NCI-H510A (cell line): ENCODE data around the gene PLLP.
"Not testable (repeated sequence)": the region's sequence is repeated elsewhere in the genome, so short reads cannot be mapped to it uniquely, and the experiment has no call there.

Experiments used
- DNase-seq: peaks from one replicate; lab custom pipeline; 2025; lab: John Stamatoyannopoulos, UW

The PLLP gene

DNA sequence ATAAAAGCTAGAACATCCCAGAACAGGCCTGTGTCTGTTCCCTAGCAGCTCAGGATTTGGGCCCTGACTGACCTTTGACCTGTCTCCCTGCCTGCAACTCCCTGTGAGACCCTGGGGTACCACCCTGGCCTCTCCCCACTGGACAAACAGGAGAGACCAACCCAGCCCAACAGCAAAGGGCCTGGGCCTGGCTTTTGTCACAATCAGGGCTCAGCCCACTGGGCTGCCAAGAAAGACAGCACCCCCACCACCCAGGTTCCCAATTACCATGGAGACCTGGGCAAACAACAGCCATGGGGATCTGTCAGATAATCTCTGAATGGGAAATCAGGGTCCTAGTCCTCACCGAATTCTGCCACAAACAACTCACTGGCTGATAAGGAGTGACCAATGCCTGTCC lies 11.1 kb downstream of the PLLP start:
- no peak for DNase-seq

- DNase-seq, result no peak
Measured at GRCh38 chr16:57271867-57272495, 12.5 kb downstream of the PLLP start.

DNA sequence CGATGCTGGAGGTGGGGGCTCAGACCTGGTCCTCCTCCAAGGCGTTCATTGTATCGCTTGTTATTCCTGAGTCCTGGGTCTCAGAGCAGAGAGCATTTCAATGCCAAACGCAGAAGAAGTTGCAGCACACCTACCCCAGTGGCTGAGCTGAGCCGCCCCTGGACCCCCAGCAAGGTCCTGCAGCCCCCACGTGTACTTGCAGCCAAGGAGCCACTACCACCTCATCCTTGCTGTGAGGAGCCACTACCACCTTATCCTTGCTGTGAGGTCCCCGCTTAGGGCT lies 13.5 kb downstream of the PLLP start:
- no peak for DNase-seq

DNA sequence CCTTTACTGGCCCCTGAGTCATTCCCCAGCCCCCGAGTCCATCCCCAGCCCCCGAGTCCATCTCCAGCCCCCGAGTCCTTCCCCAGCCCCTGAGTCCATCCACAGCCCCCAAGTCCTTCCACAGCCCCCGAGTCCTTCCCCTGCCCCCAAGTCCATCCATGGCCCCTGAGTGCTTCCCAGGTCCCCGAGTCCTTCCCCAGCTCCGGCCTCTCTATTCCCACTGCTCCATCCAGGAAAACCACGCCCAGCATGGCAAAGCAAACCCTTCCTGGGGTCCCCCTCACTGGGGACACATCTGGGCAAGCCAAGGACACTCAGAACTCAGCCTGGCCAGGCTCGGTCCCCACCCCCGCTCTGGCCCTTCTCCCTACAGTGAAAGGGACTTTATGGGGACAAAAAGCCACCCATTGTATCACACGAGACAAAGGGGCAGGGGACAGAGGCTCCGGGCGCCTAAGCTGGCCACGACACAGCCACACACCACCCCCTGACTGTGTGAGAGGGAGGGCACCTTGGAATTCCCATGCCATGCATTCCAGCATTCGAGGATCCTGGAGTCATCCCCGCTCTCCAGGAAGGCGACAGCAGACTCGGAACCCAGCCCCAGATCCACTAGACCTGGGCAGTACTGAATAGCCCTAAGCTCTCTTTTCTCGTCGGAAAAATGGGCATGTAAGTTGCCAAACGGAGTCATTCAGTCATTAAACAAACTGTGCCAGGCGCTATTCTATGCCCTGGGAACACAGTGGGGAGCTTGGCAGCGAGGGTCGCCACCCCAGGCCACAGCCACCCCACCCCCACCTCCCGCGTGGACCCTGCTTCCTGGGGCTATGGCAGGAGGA lies 14.0 kb downstream of the PLLP start:
- no peak for DNase-seq

DNA sequence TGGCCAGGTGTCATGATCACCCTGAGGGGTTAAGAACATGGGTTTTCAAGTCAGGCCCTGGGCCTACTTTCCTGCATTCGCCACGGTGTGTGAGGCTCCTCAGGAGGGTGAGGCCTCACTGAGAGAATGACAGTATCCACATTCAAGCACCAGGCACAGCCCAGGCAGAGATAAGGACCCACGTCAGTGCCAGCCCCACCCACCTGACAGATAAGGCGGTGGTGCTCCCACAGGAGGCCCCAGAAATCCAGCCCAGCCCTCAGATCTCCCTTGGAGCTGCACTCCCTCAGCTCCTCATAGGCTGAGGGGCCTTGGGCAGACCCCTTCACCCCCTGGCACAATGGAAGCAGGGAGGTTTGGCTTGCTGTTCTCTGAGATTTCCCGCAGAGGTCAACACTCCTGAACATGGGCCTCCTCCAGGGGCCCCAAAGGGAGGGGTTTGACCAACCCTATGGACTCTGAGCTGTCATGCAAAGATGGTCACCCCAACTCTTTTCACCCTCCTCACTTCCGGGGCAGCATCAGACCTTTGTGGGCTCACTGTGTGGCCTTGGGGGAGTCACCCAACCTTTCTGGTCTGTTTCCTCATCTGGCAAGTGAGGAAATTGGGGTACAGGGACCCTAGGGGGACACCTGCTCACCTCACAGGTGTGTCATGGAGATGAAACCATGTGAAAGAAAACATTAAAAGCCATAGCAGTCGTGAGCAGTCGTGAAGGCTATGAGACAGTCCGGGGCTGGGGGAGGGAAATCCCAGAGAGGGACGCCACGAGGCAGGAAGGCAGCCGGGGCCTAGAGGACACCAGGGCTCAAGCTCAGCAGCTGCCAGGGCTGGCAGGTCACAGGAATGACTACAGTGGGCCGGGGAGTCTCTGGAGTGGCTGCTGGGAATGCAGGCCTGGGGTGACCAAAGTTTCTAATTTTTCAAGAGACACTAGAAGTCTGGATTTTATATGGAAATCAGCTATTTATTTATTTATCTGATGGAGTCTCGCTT lies 15.4 kb downstream of the PLLP start:
- no peak for DNase-seq

DNA sequence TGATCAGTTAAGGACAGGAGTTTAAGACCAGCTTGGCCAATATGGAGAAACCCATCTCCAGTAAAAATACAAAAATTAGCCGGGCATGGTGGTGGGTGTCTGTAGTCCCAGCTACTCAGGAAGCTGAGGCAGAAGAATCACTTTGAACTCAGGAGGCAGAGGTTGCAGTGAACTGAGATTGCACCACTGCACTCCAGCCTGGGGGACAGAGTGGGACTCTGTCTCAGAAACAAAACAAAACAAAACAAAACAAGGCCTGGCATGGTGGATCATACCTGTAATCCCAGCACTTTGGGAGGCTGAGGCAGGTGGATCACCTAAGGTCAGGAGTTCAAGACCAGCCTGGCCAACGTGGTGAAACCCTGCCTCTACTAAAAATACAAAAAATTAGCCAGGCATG lies 17.1 kb downstream of the PLLP start:
- not testable (repeated sequence) for DNase-seq

DNA sequence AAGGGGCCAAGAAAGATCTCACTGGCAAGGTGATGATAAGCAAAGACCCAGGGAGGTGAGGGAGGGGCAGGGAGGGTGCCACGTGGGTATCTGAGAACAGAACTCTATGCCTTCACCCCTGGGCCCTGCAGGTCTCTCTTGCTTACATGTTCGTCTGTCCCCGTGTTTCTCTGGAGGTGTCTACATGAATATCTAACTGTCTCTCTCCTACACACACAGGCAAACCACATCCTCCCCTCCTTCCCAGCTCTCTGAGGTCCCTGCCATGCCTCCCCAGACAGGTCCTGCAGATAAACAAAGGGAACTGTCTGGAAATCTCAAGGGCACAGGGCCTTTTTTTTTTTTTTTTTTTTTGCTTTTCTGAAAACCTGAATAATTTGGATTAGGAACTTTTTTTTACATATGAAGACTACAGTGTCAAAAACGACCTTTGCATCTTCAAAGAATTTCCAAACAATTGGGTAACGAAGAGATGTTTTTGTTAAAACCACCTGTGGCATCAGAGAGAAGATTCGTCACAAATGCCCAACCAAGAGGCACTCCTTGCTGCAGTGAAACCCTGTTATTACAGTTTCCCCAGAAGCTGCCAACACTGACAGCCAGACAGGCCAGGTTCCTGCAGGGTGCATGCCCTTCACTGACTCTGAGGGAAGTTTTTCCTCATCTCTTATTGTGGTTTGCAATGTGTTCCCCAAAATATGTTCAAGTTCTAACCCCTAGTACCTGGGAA lies 17.8 kb downstream of the PLLP start:
- DNase-seq, result no peak

- DNase-seq, result peak; percentile 38
Measured at GRCh38 chr16:57265850-57266530, 18.5 kb downstream of the PLLP start.

DNA sequence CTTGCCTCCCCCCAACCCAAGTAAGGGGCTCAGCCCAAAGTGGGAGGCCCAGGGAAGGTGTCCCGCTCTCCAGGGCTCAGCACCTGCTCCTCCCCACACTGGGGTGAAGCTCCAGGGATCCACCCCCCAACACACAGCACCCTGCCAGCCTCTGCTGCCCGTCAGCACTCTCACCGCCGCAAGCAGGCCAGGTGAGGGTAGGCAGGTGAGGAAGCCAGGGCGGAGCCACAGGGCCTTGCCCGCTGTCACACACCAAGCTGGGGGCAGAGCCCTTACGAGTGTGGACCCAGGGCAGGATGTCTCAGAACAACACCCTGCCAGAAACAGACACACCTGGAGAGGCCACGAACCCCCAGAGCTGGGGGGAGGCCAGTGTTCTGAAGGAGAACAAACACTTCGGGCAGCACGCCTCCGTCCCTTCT lies 19.5 kb downstream of the PLLP start:
- peak; percentile 58 for DNase-seq

- DNase-seq, result no peak
Measured at GRCh38 chr16:57264381-57264780, 20.1 kb downstream of the PLLP start.

GRCh38 chr16:57263541-57264351 lies 20.7 kb downstream of the PLLP start:
- no peak for DNase-seq

DNA sequence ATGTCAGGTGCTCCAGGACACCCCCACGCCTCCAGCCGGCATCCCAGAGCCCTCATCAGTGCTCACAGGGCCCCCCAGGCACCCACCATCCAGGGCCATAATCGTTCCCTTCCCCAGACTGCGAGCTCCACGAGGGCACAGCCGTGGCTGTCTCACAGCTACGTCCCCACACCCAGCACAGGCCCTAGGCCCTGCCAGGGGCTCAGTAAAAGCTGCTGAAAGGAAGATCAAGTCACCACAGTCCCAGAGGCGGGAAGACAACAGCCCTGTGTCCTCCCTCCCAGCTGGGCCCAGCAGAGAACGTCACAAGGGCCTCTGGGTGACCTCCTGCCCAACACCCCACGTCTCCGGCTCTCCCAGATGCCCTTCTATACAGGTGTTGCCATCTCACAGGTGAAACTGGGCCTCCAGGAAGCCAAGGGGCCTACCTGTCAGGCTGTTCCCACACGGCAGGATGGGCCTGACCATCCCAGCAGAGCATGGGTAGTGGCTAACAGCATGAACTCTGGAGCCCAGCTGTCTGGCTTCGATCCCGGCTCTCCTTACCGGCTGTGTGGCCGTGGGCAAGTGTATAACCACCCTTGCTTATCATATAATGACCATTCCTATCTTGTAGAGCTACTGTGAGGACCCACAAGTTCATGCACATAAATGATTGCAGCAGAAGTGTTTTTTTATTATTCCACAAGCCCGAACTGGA lies 21.5 kb downstream of the PLLP start:
- no peak for DNase-seq

- no peak for DNase-seq
Measured at GRCh38 chr16:57261806-57262205, 22.7 kb downstream of the PLLP start.

GRCh38 chr16:57260294-57260929 lies 24.1 kb downstream of the PLLP start:
- no peak for DNase-seq

DNA sequence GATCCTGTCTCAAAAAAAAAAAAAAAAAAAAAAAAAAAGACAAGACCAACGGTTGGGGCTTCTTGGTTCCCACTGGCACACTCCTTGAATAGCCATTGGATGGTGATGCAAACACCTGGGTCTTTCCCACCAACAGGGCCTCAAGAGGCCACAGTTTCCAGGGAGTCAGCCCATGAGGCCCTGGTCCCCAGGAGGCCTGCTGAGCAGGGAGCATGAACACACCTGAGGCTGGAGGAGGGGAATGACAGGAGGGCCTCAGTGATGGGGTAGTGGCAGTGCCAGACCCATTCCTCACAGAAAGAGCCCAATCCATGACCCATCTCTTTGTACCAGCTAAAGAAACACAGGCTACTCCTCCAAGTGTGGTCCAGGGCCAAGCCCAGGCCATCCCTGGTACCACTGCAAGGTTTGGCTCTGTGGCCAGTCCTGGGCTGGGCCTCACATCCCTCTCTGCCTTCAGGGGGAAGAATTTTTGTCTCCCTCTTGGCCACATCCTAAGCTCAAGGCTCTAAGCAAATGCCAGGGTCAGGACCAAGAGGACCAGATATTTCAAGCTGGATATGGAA lies 25.5 kb downstream of the PLLP start:
- DNase-seq, result no peak

- no peak for DNase-seq
Measured at GRCh38 chr16:57258226-57258909, 26.1 kb downstream of the PLLP start.

DNA sequence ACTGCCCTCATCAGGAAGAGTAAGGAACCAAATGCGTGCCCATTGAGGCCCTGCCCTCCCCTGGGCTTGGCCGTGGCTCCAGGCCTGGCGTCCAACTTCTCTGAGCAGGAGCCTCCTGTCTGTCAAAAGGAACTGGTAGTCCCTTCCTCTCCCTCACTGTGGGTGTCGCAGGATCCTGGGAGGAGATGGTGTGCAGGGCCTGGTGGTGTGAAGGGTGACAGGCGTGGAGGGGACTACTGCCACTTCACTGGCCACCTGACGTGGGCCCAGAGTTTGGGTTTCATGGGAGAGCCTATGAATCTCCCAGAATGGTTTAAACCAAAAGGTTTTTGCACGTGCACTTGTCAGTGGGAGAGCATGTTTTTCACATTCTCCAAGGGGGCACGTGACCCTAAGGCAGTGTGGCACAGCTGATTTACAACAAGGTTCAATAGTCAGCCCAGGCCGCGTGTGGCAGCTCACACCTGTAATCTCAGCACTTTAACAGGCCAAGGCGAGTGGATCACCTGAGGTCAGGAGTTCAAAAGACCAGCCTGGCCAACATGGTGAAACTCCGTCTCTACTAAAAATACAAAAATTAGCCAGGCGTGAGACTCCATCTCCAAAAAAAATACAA lies 26.9 kb downstream of the PLLP start:
- DNase-seq, result no peak
